ENCODE data around the gene XPNPEP2.

DNA sequence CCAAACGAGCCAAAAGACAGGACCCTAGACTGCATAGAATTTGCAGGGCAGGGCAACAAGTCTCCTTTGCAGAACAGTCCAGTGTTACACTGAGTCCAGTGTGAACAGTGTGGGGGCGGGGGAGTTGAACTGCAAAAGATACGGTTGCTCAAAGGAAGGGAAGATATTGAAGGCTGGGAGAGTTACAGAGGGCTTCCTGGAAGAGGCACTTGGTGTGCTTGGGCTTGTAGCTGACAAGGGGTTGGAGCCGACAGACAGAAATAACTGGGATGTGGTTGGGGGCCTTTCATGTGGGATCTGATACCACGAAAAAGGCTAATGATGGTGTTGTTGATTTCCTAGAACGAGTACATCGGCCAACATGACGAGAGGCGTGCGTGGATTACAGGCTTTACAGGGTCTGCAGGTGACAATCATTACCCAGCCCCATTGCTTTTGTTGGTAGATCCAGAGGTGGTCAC, 6.1 kb downstream of the XPNPEP2 start:
- no peak for TF ChIP-seq POLR2A (IDR thresholded peaks at IDR 0.05; ENCODE audit: low read depth, low read length)
- TF ChIP-seq TAF1 (IDR thresholded peaks at IDR 0.05; ENCODE audit: low read depth, low read length) = no peak
- no peak for TF ChIP-seq POLR2AphosphoS5 (IDR thresholded peaks at IDR 0.05; ENCODE audit: low read depth, low read length)
